Ectodermal cell (in vitro differentiated cells): ENCODE results near the gene KIF23. TPM values are rescaled to one million over a fixed set of nuclear protein-coding genes. Genes with fewer than 3 reads are reported as not detected.
A peak's percentile ranks its signal among the peaks of the same experiment; 100 is the strongest.
"Not testable (repeated sequence)": the region's sequence is repeated elsewhere in the genome, so short reads cannot be mapped to it uniquely, and the experiment has no call there.

ENCODE experiments used
- H3K27ac ChIP-seq: 2 replicates; pipeline ENCODE4 v1.7.0; 2013; ENCODE audit warnings: mild to moderate bottlenecking, low read depth, low read length; ENCODE audit not compliant: insufficient read depth, poor library complexity, severe bottlenecking
- H3K27me3 ChIP-seq: 2 replicates; pipeline ENCODE4 v1.7.0; 2013; ENCODE audit warnings: mild to moderate bottlenecking, low read length; ENCODE audit not compliant: insufficient read depth, control insufficient read depth, poor library complexity, severe bottlenecking
- H3K36me3 ChIP-seq: one replicate; pipeline ENCODE4 v1.7.0; 2013; ENCODE audit warnings: low read length; ENCODE audit not compliant: control insufficient read depth, insufficient read depth
- H3K4me1 ChIP-seq: one replicate; pipeline ENCODE4 v1.7.0; 2013; ENCODE audit warnings: low read length; ENCODE audit not compliant: control insufficient read depth, insufficient read depth
- H3K4me3 ChIP-seq: 2 replicates; pipeline ENCODE4 v1.7.0; 2013; ENCODE audit warnings: low read depth, low read length, control low read depth; ENCODE audit not compliant: insufficient read depth
- H3K9me3 ChIP-seq: 2 replicates; pipeline ENCODE4 v1.7.0; 2013; ENCODE audit warnings: mild to moderate bottlenecking, low read length, moderate library complexity; ENCODE audit not compliant: control insufficient read depth
- WGBS, 2 experiments: methylation state at CpG; one replicate each; pipeline ENCODE4 v1.1.7; 2013; ENCODE audit warnings: missing lambda C conversion rate in 2 of 2; 5-methylcytosine and 5-hydroxymethylcytosine counted together
- polyA plus RNA-seq, 4 experiments: library from polyadenylated mRNA; stranded (reverse); fragments of 50-300 nt; gene quantifications; one replicate each; pipeline ENCODE4 v1.2.3, GENCODE V29; 2013

KIF23 gene
- polyA plus RNA-seq (2013, experiment 1 of 4), result 53.3 TPM
- polyA plus RNA-seq (2013, experiment 2 of 4), result 47.2 TPM
- polyA plus RNA-seq (2013, experiment 3 of 4), result 45.6 TPM
- 48.8 TPM for polyA plus RNA-seq (2013, experiment 4 of 4)

DNA sequence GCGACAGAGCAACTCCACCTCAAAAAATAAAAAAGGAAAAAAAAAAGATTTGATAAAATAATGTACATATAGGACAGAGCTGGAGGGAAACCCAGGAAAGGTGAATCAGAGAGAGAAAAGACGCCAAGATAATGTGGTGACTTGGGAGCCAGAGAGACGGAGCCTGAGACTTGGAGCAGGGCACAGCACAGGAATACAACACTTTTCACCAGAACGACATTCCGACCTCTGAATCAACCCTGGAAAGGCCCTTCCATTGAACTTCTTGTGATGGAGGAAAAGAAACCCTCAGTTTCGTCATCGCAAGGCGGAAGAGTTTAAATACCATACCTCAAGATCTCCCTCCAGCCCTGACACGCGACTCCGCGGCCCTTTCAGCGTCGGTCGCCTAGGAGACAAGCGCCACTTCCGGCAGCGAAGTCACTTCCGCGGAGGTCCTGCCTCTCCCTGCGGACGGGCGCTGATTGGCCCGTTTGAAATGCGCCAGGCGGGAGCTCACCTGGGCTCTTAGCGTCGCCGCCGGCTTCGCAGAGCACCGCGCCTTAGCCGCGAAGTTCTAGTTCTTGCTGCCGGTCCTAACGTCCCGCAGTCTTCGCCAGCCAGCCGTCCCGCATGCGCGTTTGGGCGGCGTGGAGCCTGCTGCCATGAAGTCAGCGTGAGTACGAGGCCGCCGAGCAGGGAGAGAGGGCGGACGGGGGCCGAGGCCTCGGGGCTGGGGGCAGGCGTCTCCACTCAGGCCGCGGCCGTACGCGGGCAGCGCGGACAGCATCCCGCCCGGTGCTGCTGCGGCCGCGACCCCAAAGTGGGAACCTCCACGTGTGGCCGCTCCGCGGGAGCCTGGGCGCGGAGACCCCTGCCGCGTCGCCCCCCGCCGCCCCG is at the start of gene KIF23:
KIF23 (plus strand) TSS at position 528 of the 879 bp plus-strand sequence; CDS start at position 645, 117 bp downstream.
- Histone ChIP-seq H3K27ac (peak within 1 kb of the TSS; percentile 54), H3K4me3 (peak within 1 kb of the TSS; percentile 87), H3K36me3 (peaks cover 12% of the 10 kb centered on the region), H3K27me3 (no peaks in the 10 kb centered on the region), H3K9me3 (no peaks in the 10 kb centered on the region), H3K4me1 (peaks cover 7% of the 10 kb centered on the region)
- WGBS, 2 experiments, result 2% methylated on average over 78 of the region's 78 CpGs

GRCh38 chr15:69367236-69367635 is 46.9 kb upstream of the KIF23 start:
- no peak overlapping the region for H3K27ac ChIP-seq
- no peaks in the 10 kb centered on the region for H3K27me3 ChIP-seq
- no peaks in the 10 kb centered on the region for H3K36me3 ChIP-seq
- H3K9me3 ChIP-seq, result no peaks in the 10 kb centered on the region
- 91 to 92% methylated on average over 3 of the region's 3 CpGs for WGBS, 2 experiments
- no peak overlapping the region for H3K4me3 ChIP-seq
- no peaks in the 10 kb centered on the region for H3K4me1 ChIP-seq

DNA sequence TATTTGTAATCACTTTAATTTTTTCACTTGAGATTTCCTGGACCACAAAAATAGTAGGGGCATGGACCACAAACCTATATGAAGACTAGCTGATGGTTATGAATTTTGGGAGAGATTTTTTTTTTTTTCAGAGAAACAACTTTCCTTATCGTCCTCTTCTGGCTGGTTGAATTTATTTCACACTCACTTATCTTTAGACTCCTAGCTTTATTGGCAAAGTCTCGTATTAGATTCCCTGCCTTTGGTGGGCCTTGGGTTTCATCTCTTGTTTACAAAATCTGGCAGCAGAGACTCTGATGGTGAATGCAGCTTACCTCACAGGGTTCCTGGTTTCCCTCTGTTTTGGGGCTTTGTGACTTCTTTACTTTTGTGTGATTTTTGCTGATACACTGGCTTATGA is 44.5 kb upstream of the KIF23 start:
- no peak overlapping the region for H3K4me3 ChIP-seq
- 94 to 98% methylated on average over 2 of the region's 2 CpGs for WGBS, 2 experiments
- no peak overlapping the region for H3K27ac ChIP-seq
- H3K36me3 ChIP-seq, result no peaks in the 10 kb centered on the region
- H3K4me1 ChIP-seq, result no peaks in the 10 kb centered on the region
- H3K27me3 ChIP-seq, result no peaks in the 10 kb centered on the region
- H3K9me3 ChIP-seq, result no peaks in the 10 kb centered on the region

- Histone ChIP-seq H3K27ac (no peak overlapping the region), H3K36me3 (no peaks in the 10 kb centered on the region), H3K27me3 (no peaks in the 10 kb centered on the region), H3K4me3 (no peak overlapping the region), H3K9me3 (no peaks in the 10 kb centered on the region), H3K4me1 (no peaks in the 10 kb centered on the region)
- WGBS, 2 experiments, result 90 to 93% methylated on average over 6 of the region's 6 CpGs
Measured at GRCh38 chr15:69373406-69373805, 40.7 kb upstream of the KIF23 start.

GRCh38 chr15:69375151-69375790 is 38.9 kb upstream of the KIF23 start:
- no peaks in the 10 kb centered on the region for H3K9me3 ChIP-seq
- H3K27ac ChIP-seq, result no peak overlapping the region
- no peaks in the 10 kb centered on the region for H3K36me3 ChIP-seq
- H3K27me3 ChIP-seq, result no peaks in the 10 kb centered on the region
- whole genome bisulfite sequencing, 2 experiments, result 94% methylated on average over 8 of the region's 8 CpGs
- no peak overlapping the region for H3K4me3 ChIP-seq
- no peaks in the 10 kb centered on the region for H3K4me1 ChIP-seq

GRCh38 chr15:69377216-69377970 is 36.8 kb upstream of the KIF23 start:
- WGBS, 2 experiments, result 84 to 88% methylated on average over 8 of the region's 8 CpGs

DNA sequence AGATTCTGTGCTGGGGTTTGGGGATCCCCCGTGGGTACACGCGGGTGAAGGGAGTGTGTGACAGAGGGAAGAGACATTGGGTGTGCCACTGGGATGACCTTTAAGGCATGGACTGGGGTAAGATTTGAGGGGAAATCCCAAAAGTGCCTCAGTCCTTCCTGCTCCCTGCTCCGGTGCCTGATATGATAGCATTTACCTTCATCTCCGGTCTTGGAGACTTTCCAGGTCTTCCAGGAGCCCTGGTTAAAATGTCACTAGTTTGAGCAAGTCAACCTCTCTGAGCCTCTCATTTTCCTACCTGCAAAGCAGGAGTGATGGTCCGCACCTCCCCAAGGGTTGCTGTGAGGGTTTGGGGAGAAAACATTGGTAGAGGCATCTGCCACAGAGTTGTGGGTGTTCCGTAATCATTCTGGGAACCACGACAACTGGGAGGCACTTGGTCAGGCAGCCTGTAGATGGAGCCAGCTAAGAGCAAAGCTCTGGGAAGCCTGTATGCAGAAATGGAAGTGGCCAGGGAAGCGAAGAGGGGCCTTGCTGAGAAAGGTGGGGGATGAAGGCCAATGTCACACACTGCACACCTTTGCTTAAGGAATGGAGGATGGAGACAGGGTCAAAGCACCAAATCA is 33.9 kb upstream of the KIF23 start:
- H3K27ac ChIP-seq, result no peak overlapping the region
- H3K36me3 ChIP-seq, result no peaks in the 10 kb centered on the region
- H3K27me3 ChIP-seq, result no peaks in the 10 kb centered on the region
- no peaks in the 10 kb centered on the region for H3K9me3 ChIP-seq
- no peaks in the 10 kb centered on the region for H3K4me1 ChIP-seq
- WGBS, 2 experiments, result 74 to 77% methylated on average over 9 of the region's 9 CpGs
- no peak overlapping the region for H3K4me3 ChIP-seq

More at GRCh38 chr15:69377216-69377970, 36.8 kb upstream of the KIF23 start:
- Histone ChIP-seq H3K27me3 (no peaks in the 10 kb centered on the region), H3K4me1 (no peaks in the 10 kb centered on the region), H3K9me3 (no peaks in the 10 kb centered on the region), H3K36me3 (no peaks in the 10 kb centered on the region), H3K27ac (no peak overlapping the region), H3K4me3 (no peak overlapping the region)

- Histone ChIP-seq H3K27me3 (no peaks in the 10 kb centered on the region), H3K36me3 (no peaks in the 10 kb centered on the region), H3K4me1 (no peaks in the 10 kb centered on the region), H3K4me3 (no peak overlapping the region), H3K9me3 (no peaks in the 10 kb centered on the region), H3K27ac (no peak overlapping the region)
- 92 to 94% methylated on average over 10 of the region's 10 CpGs for WGBS, 2 experiments
Measured at GRCh38 chr15:69380726-69381105, 33.4 kb upstream of the KIF23 start.

DNA sequence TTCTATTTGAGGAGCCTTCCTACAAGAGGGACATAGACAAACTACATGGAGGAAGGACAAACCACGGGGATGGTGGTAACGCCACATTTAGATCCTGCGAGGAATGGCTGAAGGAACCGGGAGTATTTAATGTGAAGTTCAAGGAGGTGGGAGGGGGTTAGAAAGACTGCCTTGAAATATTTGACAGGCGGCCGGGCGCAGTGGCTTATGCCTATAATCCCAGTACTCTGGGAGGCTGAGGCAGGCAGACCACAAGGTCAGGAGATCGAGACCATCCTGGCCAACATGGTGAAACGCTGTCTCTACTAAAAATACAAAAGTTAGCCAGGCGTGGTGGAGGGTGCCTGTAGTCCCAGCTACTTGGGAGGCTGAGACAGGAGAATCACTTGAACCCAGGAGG is 32.0 kb upstream of the KIF23 start:
- not testable (repeated sequence) for H3K9me3 ChIP-seq, H3K27me3 ChIP-seq, H3K27ac ChIP-seq, H3K36me3 ChIP-seq, H3K4me3 ChIP-seq, H3K4me1 ChIP-seq
- 92 to 93% methylated on average over 10 of the region's 10 CpGs for WGBS, 2 experiments
